HG03558 (cell line): ENCODE data around the gene MRPL47.

ENCODE experiments used
- ATAC-seq: cut with Tn5 transposase; IDR thresholded peaks from one replicate; pipeline ENCODE4 v1.9.1; 2021; ENCODE audit warnings: moderate number of reproducible peaks; ENCODE audit not compliant: unreplicated experiment; ENCODE audit errors: extremely low read depth

Gene MRPL47

DNA sequence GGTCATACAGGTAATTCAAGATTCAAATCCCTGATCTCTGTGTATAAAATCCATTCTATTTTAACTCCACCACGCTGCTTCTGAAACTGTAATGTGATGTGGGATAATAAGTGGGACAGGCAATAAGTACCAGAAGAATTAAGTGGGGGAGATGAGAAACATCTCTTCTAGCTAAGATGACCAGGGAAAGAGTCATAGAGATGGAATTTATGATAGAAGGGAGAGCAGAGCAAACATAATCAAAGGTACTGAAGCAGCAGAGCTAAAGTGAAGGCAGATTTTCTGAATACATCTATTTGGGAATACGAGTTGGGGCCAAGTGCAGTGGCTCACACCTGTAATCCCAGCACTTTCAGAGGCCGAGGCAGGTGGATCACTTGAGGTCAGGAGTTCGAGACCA is 4.9 kb downstream of the MRPL47 start:
- ATAC-seq, result no peak

DNA sequence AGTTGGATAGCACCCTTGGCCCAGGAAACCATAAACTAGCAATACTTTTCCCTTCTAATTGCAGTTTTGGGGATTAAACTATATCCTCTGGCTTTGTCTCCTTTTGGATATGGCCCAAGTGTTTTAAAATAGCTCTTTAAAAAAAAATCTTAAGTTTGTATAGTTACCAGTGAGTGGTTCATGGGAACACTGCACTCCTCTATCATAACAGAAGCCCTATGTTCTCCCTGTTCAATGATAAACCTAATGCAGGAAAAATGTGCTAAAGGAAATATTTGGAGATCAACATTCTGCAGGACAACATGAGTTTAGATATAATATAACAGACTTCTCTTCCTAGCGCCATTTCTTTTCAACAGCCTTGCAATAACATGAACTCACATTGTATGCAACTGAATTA is 13.1 kb downstream of the MRPL47 start:
- ATAC-seq, result no peak

DNA sequence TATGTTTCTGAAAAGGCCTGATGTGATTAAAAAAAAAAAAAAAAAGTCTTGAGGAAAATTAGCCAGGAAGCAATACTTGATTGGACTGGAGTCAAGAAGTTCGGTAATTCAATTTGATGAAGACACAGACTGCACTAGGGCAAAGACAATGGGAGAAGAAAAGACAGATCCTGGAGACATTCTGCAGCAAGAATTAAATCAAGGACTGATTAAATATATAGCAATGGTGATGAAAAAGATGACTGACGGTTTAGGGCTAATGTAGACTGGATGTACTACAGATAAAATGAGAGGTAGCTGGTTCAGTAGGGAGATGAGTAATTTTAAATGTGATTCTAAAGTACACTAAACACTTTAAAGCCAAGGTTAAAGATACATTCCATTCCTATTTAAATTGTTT is 13.8 kb downstream of the MRPL47 start:
- no peak for ATAC-seq

DNA sequence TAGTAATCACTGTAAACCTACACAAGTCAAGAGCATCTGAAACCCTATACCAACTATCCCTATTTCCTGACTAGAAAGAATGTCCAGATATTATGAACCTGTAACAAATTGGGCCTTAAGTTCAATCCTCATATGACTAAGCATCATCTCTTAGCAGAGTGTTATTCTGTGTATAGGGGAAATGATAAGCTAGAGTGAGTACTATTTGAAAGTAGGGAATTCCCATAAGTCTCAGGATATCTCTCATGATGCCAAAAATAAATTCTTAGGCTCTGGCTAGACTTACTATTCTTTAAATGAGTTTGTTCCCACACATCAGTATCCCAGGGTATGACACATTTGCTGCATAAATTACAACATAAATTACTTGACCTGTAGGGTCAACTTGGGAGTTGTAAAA is 15.3 kb downstream of the MRPL47 start:
- ATAC-seq, result peak; percentile 63

DNA sequence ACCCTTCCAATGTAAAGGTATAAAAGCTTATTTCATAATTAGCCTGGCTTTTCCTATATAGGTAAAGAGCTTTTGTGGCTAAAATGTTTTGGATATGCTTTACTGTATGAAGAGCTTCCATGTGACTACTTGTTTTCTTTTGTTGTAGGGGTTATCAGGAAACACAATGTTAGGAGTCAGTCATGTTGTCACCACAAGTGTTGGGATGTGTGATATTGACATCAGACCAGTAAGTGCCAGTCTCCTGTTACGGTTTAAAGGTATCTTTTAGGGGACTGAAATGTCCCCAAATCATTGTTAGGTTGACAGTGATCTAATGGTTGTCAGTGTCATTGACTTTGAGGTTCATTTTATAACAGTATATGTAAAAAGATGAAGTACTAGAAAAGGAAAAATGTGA is 23.4 kb downstream of the MRPL47 start:
- ATAC-seq, result no peak

DNA sequence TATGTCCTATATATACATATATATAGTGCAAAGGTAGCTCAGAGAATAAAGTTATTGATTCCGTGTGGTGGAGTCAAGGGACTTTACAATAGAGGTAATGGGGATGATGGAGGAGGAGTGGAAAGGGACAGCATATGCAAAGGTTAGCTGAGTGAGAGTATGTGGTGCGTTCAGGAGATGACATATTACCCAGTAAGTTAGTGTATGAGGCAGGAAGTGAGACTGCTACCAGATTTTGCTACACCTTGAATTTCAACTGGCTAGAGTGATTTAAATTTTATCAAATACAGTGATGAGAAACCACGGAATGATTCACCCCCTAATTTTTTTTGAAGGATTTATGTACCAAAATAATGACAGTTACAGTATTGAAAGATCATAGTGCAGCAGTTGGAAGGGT is 38.9 kb downstream of the MRPL47 start:
- ATAC-seq, result no peak

DNA sequence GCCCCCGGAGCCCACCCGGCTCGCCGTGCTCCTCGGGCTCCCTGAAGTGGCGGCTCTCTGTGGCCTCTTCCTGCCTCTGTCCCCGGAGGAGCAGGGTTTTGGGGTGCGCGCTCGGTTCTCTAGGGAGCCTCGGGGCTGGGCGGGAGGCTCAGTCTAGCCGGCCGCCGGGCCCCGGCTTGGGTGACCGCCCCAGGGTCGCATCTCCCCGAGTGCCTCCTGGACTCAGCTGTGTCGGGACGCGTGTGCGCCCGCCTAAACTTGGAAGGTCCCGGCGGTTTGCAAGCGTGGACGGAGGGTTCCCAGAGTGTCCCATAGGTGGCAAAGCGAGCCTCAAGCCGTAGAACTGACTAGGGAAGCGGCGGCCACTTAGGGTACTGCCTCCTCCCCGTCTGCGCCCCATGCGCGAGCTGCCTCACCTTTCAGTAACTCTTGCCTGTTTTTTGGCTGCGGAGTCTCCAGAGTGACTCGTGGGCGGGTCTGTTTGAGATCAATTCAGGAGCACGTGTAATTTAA is 41.1 kb downstream of the MRPL47 start:
- ATAC-seq, result peak; percentile 21

DNA sequence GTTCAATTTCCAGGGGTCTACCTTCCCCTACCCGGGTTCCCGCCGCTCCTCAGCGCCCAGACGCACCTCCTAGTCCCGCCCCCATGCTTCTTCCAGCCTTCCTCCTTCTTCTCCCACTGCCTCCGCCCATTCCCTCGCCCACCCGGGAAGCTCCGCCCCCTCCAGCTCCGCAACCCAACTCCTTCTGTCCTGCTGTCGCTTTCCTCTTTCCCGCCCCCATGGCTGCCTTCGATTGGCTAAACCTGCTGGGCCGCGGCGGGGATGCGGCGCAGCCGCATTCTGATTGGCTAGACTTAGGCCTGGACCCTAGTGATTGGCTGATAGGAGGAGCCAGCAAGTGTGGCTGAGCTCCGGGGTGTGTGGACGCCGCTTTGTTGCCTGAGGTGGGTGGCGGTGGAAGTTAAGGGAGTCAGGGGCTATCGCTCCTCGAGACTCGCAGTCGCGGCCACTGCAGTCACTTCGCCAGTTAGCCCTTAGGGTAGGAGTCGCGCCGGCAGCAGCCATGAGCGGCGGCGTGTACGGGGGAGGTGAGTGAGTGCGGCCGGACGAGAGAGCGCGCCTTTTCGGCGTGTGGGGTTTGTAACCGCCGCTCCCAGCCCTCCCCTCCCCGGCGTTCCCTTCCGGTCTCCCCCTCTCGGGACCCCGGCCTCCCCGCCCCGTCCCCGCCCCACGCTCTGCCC is 41.7 kb downstream of the MRPL47 start, which contains the start of gene ACTL6A:
ACTL6A (plus strand) TSS at position 336 of the 680 bp plus-strand sequence; CDS start at position 503, 167 bp downstream.
- ATAC-seq, result peak; percentile 92

DNA sequence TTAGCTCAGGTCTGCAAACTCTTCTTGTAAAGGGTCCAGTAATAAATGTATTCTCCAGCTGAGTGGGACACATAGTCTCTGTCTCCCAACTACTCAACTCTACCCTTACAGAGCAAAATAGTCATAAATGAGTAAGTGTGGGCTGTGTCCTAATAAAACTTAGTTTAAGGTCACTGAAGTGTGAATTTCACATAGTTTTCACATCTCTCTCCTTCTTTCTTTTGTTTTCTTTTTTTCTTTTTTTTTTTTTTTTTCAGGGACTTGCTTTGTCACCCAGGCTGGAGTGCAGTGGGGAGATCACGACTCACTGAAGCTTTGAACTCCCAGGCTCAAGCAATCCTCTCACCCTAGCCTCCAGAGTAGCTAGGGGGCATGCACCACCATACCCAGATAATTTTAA is 43.6 kb downstream of the MRPL47 start:
- ATAC-seq, result no peak

DNA sequence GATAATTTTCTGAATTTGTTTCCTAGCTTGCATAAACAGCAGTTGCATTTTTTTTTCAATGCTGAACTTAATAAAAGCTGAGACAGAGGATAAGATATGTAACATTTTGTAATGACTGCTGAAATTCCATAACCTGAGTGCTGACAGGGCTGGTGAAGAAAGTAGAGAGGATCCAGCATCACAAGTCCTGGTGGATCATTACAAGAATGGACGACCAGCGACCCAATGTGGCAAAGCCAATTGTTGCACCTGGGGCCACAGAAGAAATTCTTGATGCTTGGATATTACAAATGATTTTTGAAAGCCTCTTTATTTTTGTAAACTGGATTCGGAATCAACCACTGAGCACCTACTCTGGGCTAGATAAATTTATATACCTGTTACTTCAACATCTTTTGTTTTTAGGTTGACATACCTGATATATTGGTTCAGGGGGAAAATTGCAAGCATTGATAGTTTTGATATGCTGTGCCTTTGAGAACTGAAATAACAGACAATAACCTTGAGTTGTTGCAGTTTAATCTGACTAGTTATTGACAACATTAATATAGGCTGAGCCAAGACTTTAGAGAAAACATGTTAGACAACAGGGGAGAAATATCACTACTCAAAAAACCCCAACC is 45.6 kb downstream of the MRPL47 start:
- no peak for ATAC-seq

DNA sequence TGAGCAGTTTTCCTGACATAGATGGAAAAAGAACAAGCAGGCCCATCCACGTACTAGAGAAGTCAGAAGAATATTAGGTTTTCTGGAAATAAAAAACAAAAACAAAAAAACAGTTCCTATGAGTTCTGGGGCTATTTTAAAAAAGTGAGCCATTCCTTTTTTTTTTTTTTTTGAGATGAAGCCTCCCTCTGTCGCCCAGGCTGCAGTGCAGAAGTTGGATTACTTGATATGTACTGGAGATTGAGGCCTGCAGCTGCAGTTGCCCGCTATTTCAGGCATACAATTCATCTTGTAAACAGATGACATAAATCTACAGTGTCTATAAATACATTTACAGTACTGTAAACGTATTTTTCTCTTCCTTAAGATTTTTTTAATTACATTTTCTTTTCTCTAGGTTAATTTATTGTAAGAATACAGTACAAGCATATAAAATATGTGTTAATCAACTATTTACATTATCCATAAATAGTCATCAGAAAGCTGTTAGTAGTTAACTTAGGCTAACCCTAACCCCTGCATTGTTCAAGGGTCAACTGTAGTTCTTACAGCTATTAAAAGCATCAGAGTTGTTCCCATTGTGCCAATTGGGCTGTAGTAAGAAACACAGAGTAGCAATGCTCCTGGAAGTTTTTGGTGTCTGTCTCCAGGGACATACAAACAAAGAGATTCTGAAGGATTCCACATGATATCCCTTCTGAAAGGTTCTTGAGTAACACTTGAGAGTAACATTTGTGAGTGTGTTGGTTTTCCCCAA is 52.9 kb downstream of the MRPL47 start:
- ATAC-seq, result no peak

DNA sequence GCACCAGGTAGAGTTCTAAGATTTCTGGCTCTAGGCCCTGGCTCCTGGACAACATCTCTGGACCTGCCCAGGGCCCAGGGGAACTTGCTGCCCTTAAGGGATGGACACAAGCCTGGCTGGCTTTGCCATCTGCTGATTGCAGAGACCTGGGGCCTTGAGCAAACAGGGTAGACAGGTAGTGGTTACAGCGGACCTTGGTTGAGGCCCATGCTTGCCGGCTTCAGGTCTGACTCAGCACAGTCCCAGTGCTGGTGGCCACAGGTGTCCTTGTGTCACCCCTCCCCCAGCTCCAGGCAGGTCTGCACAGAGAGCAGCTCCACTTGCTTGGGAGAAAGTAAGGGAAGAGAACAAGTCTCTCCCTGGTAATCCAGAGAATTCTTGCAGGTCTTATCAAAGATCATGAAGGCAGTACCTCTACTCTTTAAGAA is 57.6 kb downstream of the MRPL47 start:
- no peak for ATAC-seq

DNA sequence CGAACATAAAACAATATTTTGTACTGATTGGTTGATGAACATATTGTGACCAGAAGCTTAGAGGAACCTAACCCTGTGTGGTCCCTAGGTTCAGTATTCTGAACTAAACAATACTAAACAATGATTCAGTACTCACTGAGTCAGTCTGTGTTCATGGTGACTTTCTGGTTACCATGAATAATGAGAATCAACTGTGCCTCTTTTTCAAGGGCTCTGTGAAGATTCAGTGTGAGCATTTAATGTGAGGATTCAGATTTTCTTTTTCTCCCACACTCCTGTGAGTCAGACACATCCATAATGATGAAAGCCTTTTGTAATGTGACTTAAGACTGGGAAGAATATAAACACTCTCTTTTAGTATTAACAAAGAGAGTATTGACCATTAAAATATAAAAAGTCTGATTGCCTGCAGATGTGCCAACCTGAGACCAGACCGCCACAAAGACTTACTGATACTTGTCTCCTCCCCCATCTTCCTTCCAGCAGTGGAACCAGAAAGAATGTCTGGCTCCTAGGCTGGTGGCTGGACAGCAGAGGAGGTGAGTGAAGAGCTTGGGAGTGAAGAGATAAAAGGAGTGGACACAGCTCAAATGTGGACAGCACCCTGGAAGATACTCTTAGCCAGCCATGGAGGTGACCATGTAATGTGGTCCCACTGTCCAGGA is 59.3 kb downstream of the MRPL47 start:
- ATAC-seq, result no peak

DNA sequence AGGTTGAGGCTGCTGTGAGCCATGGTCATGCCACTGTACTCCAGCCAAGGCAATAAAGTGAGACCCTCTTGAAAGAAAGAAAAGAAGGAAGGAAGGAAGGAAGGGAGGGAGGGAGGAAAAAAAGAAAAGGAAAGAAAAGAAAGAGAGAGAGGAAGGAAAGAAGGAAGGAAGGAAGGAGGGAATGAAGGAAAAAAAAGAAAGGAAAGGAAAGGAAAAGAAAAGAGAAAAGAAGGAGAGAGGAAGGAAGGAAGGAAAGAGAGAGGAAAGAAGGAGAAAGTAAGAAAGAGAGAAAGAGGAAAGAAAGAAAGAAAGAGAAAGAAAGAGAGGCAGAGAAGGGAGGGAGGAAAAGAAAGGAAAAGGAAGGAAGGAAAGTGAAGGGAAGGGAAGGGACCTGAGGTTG is 62.1 kb downstream of the MRPL47 start:
- no peak for ATAC-seq

DNA sequence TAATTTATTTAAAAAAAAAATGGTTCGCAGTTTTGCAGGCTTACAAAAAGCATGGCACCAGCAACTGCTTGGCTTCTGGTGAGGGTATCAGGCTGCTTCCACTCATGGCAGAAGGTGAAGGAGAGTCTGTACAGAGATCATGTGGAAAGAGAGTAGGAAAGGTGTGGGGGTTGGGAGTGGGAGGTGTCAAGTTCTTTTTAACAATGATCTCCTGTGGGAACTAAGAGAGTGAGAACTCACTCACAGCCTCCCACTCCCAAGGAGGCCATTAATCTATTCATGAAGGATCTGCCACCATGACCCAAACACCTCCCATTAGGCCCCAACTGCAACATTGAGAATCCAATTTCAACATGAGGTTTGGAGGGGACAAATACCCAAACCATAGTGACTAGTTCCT is 62.8 kb downstream of the MRPL47 start:
- no peak for ATAC-seq

DNA sequence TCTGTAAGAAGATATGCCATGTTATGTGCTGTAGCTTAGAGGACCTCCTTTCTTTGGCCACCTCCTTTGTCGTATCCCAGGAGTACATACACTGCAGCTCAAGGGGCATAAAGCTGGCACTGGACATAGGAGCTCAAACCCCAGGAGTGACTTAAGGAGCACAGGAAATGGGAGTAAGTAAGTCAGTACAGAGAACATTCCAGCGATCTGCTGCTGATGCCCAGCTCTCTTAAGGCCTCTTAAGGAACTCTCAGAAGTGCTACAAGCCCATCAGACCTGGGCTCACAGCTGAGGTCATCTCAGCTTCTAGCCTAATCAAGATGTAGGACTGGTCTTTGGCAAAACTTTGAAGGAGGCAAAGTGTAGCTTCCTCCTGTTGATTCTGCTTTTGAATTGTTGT is 63.3 kb downstream of the MRPL47 start:
- ATAC-seq, result no peak
